OCI-LY3 (cell line): ENCODE measurements around the gene CDC45.

Experiments used
- H2AFZ ChIP-seq: fragments of 200-600, 300-600 bp; shearing (Covaris generic); 2 replicates; pipeline ENCODE4 v1.6.0; 2014; ENCODE audit warnings: antibody characterized with exemption, low read depth, low read length
- H3K27ac ChIP-seq: fragments of 200-600, 300-600 bp; sonication (generic); 2 replicates; pipeline ENCODE4 v1.5.1; 2014; ENCODE audit warnings: mild to moderate bottlenecking, low read length, moderate library complexity, mixed read lengths
- H3K27me3 ChIP-seq: fragments of 200-600, 300-600 bp; sonication (generic); 2 replicates; pipeline ENCODE4 v1.6.1; 2014; ENCODE audit warnings: low read depth, low read length, mixed read lengths
- H3K36me3 ChIP-seq: fragments of 200-600, 300-600 bp; sonication (generic); replicated peaks from 2 replicates; pipeline ENCODE3; 2014; ENCODE audit warnings: low read depth, low read length, mixed read lengths
- H3K4me1 ChIP-seq: fragments of 300-600, 200-600 bp; sonication (generic); 2 replicates; pipeline ENCODE4 v1.6.1; 2014; ENCODE audit warnings: low read length, mixed read lengths
- H3K4me2 ChIP-seq: fragments of 200-600, 300-600 bp; sonication (generic); 2 replicates; pipeline ENCODE4 v1.6.1; 2014; ENCODE audit warnings: low read length, mixed read lengths
- H3K4me3 ChIP-seq: fragments of 300-600, 200-600 bp; sonication (generic); 2 replicates; pipeline ENCODE4 v1.5.1; 2014; ENCODE audit warnings: antibody characterized with exemption, mild to moderate bottlenecking, low read length, moderate library complexity
- H3K79me2 ChIP-seq: fragments of 300-600, 200-600 bp; shearing (Covaris generic); 2 replicates; pipeline ENCODE4 v1.6.1; 2014; ENCODE audit warnings: mild to moderate bottlenecking, low read length, mixed read lengths
- H3K9ac ChIP-seq: fragments of 300-600, 200-600 bp; shearing (Covaris generic); 2 replicates; pipeline ENCODE4 v1.6.0; 2014; ENCODE audit warnings: mild to moderate bottlenecking, low read length, moderate library complexity
- H3K9me3 ChIP-seq: fragments of 200-600, 300-600 bp; shearing (Covaris generic); 2 replicates; pipeline ENCODE4 v1.6.1; 2014; ENCODE audit warnings: low read length, mixed read lengths; ENCODE audit not compliant: insufficient read depth
- H4K20me1 ChIP-seq: fragments of 200-600, 300-600 bp; sonication (generic); 2 replicates; pipeline ENCODE4 v1.6.1; 2016; ENCODE audit warnings: low read length, mixed read lengths; ENCODE audit not compliant: insufficient read depth
- EZH2phosphoT487 ChIP-seq: fragments of 200-600 bp; shearing (Covaris generic); IDR thresholded peaks from 2 replicates; pipeline ENCODE4 v1.6.1; 2018; ENCODE audit warnings: antibody characterized with exemption, mixed run types, low read depth
- TF ChIP-seq, protein P1 (sequence below): fragments of 200-600, 300-600 bp; sonication (generic); IDR thresholded peaks from 2 replicates; pipeline ENCODE4 v1.5.1; 2014; ENCODE audit warnings: antibody characterized with exemption, low read length, low read depth

The CDC45 gene

DNA sequence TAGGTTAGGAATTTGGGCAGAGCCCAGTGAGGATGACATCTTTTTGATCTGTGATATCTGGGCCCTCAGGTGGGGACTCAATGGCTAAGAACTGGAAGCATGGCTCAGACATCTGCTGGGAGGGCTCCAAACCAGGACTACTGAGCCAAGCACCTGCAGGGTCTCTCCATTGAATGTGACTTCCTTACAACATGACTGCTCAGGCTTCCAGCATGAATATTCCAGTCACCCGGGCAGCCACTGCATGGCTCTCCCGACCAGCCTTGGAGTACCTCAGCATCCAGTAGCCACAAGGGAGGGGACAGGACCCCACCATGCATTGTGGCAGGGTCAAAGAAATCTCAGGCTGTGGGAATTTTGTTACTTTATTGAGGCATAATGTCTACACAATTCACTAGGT, 8.6 kb downstream of the CDC45 start:
- H3K4me3 ChIP-seq = no peak overlapping the region
- H3K4me1 ChIP-seq = no peaks in the 10 kb centered on the region
- H2AFZ ChIP-seq = no peak overlapping the region
- H3K36me3 ChIP-seq = peaks cover 57% of the 10 kb centered on the region
- H3K27ac ChIP-seq = no peak overlapping the region
- TF ChIP-seq, protein P1, sequence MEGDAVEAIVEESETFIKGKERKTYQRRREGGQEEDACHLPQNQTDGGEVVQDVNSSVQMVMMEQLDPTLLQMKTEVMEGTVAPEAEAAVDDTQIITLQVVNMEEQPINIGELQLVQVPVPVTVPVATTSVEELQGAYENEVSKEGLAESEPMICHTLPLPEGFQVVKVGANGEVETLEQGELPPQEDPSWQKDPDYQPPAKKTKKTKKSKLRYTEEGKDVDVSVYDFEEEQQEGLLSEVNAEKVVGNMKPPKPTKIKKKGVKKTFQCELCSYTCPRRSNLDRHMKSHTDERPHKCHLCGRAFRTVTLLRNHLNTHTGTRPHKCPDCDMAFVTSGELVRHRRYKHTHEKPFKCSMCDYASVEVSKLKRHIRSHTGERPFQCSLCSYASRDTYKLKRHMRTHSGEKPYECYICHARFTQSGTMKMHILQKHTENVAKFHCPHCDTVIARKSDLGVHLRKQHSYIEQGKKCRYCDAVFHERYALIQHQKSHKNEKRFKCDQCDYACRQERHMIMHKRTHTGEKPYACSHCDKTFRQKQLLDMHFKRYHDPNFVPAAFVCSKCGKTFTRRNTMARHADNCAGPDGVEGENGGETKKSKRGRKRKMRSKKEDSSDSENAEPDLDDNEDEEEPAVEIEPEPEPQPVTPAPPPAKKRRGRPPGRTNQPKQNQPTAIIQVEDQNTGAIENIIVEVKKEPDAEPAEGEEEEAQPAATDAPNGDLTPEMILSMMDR = no peak
- no peak for TF ChIP-seq EZH2phosphoT487
- no peaks in the 10 kb centered on the region for H3K27me3 ChIP-seq
- H4K20me1 ChIP-seq = 0 out of 2 replicates have a peak, but pooled peaks cover 6% of the 10 kb centered on the region
- no peaks in the 10 kb centered on the region; the same call in 1 of the 2 replicates for H3K79me2 ChIP-seq
- H3K4me2 ChIP-seq = no peak overlapping the region
- H3K9me3 ChIP-seq = no peaks in the 10 kb centered on the region
- H3K9ac ChIP-seq = no peak overlapping the region

DNA sequence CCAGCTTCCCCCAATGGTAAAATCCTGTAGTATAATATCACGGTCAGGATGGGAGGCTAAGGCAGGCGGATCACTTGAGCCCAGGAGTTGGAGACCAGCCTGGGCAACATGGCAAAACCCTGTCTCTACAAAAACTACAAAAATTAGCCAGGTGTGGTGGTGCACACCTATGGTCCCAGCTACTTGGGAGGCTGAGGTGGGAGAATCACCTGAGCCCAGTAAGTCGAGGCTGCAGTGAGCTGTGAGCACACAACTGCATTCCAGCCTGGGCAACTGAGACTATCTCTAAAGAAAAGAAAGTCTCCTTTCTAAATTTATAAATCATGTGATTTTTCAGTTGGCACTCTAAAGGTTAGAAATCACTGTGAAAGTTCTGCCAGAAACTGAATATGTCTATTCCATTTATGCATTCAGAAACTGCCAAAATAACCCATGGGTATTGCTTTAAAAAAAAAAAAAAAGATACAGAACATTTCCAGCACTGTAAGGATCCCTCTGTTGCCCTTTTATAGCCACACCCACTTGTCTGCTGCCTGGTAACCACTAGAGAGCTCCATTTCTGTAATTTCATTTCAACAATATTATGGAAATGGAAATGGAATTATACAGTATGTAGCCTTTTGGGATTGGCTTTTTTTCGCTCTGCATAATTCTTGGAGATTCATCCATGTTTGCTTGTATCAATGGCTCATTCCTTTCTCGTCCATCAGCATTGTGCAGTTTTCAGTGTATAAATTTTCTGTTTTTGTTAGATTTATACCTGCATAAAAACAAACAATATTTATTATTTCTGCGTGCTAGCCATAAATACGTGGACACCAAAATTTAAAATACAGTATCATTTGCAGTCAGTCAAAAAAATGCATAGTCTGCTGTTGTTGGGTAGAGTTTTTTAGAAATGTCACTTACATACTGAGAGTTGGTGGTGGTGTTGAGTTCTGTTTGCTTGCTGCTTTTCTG, 9.4 kb downstream of the CDC45 start:
- Histone ChIP-seq H3K27ac (no peak overlapping the region), H3K9me3 (no peaks in the 10 kb centered on the region), H3K27me3 (no peaks in the 10 kb centered on the region), H4K20me1 (0 out of 2 replicates have a peak, but pooled peaks cover 6% of the 10 kb centered on the region), H3K4me2 (no peak overlapping the region), H2AFZ (no peak overlapping the region), H3K36me3 (peaks cover 49% of the 10 kb centered on the region), H3K79me2 (no peaks in the 10 kb centered on the region; the same call in 1 of the 2 replicates), H3K4me3 (no peak overlapping the region), H3K9ac (no peak overlapping the region), H3K4me1 (no peaks in the 10 kb centered on the region)
- no peak for TF ChIP-seq EZH2phosphoT487
- TF ChIP-seq, protein P1 = peak; percentile 25; the same call in 1 of the 2 replicates

DNA sequence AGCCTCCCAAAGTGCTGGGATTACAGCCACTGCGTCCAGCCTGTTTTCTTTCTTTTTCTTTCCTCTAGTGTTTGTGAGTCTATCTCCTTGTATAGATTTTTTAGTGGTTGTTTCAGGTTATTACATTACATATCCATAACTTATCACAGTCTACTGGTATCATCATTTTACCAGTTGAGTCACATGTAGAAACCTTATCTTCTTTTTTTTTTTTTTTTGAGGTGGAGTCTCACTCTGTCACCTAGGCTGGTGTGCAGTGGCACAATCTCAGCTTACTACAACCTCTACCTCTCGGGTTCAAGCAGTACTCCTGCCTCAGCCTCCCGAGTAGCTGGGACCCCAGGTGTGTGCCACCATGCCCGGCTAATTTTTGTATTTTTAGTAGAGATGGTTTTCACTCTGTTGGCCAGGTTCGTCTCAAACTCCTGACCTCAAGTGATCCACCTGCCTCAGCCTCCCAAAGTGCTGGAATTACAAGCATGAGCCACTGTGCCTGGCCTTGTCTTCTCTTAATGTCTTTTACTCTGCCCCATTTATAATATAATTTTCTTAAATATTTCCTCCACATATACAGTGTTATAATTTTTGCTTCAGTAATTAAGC, 11.0 kb downstream of the CDC45 start:
- Histone ChIP-seq H4K20me1 (0 out of 2 replicates have a peak, but pooled peaks cover 6% of the 10 kb centered on the region), H3K79me2 (no peaks in the 10 kb centered on the region; the same call in 1 of the 2 replicates), H3K4me2 (no peak overlapping the region), H3K36me3 (peaks cover 45% of the 10 kb centered on the region), H3K4me3 (no peak overlapping the region), H3K27me3 (no peaks in the 10 kb centered on the region), H2AFZ (no peak overlapping the region), H3K9me3 (no peaks in the 10 kb centered on the region), H3K9ac (no peak overlapping the region), H3K27ac (no peak overlapping the region), H3K4me1 (no peaks in the 10 kb centered on the region)
- TF ChIP-seq, protein P1 = no peak
- TF ChIP-seq EZH2phosphoT487 = no peak
